HG03280 (cell line): ENCODE data around the gene ARHGEF38.
A peak's percentile ranks its signal among the peaks of the same experiment; 100 is the strongest.
"Not testable (repeated sequence)": the region's sequence is repeated elsewhere in the genome, so short reads cannot be mapped to it uniquely, and the experiment has no call there.

Experiments used
- ATAC-seq: cut with Tn5 transposase; IDR thresholded peaks from one replicate; pipeline ENCODE4 v1.9.1; 2021; ENCODE audit warnings: mild to moderate bottlenecking, moderate library complexity; ENCODE audit not compliant: unreplicated experiment

ARHGEF38 gene

DNA sequence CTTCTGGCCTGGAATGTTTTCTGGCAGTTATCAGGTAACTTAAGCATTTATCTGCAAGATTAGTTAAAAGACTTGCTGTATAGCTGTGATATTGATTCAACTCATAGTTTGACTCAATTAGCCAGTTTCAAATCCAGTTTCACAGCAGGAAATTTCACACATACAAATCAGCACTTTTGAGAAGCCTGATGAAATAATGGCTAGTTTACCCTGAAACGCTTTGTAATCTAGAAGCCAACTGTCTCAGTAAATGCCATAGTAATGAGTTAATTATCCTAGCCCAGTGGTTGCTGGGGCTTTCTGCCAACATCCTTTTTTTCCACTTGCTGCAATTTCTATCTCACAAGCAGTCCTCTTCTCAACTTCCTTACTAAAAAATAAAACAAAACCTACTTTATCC is 53.1 kb downstream of the ARHGEF38 start:
- no peak for ATAC-seq

GRCh38 chr4:105607876-105608275 is 55.5 kb downstream of the ARHGEF38 start:
- ATAC-seq: no peak

- ATAC-seq: not testable (repeated sequence)
Observed at GRCh38 chr4:105609819-105610218, 57.4 kb downstream of the ARHGEF38 start.

DNA sequence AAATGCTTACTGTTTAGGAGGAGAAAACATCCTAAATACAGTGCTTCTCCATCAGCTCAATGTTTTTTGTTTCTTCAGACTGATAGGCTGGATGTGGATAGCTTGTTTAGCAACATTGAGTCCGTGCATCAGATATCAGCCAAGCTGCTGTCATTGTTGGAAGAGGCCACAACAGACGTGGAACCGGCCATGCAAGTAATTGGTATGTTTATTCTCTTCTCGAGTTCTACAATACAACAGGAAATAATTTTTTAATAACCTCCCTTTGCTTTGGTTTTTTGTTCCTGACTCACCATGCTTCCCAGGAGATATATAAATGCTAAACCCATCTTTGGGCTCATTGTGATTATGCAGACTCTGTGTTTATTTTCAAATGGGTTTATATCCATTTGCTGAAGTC is 60.9 kb downstream of the ARHGEF38 start:
- ATAC-seq: no peak

DNA sequence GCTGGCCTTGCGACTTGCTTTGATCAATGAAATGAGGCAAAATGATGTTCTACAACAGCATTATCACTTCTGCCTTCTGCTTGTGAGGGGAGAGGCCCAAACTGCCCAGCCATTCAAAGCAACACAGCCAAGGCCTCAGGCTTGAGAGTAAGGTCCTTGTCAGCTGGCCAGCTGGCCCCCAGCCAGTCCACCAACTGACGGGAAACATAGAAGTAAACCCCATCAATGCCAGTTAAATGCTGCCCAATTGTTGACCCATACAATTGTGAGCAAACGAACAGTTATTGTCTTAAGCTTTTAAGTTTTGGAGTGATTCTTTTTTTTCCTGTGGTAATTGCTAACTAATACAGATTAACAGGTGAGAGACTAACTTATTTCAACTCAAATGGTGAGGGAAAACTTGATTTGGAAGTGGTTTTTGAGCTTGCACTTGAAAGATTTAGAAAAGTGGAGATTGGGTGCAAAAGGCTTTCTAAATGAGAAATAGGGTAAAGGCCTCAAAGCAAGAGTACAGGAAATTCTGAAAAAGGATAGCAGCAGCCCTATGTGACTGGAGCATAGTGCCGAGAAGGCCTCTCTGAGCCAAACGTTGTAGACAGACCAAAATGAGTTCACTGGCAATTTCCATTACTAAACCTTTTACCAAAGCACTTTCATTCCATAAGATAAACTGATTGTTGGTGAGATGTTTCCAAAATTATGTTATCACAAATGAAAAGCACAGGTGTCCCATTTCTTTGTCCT is 66.9 kb downstream of the ARHGEF38 start:
- ATAC-seq: no peak

DNA sequence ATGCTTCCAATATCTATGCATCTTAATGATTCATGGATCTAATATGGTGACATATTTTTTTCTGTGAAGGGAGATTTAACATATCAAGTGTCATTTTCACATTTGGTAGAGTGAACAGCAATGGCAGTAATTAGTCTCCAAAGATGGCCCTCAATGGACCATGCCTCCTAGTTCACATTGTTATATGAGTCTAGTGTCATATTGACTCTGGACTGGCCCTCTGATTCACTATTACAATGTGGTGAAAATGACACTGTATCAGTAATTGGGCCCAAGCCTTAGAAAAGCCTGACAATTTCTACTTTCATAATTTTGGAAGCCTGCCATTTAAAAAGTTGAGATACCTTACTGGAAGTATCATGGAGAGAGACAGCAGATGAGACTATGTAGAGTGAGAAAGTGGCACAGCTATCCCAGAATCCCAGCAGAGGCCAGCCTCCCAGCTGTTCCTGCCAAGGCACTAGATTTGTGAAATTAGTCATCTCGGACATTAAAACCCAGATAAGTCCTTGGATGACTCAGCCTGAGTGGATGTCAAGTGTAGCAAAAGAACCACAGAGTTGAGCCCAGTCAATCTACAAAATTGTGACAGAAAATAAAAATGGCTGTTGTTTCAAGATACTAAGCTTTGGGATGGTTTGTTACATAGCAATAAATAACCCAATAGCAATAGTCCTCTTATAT is 68.4 kb downstream of the ARHGEF38 start:
- ATAC-seq: peak; percentile 42

DNA sequence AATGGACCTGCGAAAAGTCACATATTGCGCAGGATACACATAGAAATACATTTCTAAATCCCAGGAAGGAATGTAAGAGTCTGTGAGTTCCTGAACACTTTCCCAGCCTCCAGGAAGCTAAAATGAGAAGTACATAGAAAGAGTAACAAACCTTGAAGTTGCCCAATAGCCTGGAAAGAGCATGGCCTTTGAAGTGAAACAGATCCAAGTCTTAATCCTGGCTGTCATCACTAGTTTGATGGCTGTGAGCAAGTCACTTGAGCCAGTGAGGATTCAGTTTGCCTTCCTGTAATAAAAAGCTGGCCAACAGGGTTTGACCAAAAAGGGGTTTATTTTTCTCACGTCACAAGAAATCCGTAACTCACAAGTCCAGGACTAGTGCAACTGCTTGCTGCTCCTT is 69.8 kb downstream of the ARHGEF38 start:
- ATAC-seq: no peak

- ATAC-seq: no peak
Observed at GRCh38 chr4:105623099-105623498, 70.7 kb downstream of the ARHGEF38 start.

GRCh38 chr4:105624530-105624929 is 72.1 kb downstream of the ARHGEF38 start:
- ATAC-seq: peak; percentile 42

DNA sequence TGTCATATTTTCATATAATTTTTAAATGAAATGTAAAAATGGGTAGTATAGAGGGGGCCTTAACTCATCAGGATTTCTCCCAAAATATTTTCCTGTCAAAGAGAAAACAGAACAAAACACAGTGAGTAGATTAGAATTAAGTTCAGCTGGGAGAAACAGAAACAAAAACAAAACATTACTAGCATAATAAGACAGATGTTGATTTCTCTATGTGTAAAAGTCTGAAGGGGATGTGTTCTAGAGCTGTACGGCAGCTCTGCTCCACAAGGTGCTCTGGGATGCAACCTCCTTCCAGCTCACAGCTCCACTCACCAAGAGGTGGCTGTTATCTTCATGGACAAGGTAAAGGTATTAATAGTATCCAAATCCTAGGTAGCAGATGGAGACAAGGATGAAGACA is 72.8 kb downstream of the ARHGEF38 start:
- no peak for ATAC-seq

- ATAC-seq: no peak
Observed at GRCh38 chr4:105626846-105627245, 74.4 kb downstream of the ARHGEF38 start.

DNA sequence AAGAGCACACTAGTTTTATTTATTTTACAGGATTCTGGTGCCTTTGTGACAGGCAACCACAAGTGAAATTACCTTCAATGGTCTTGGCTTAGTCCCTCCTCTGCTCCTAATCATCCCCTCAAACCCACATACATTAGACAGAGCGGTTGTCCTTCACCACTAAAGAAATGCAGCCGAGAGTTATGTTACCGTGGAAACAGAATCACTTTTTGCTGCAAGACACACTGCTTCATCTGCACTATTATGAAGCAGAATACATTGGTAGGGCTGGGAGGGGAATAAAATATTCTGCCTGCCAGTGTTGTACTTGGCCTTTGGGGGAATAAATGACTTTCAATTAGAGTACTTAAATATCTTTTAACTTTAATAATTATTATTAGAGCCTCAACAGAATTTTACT is 75.2 kb downstream of the ARHGEF38 start:
- ATAC-seq: no peak

- no peak for ATAC-seq
Observed at GRCh38 chr4:105630670-105631655, 78.5 kb downstream of the ARHGEF38 start.

DNA sequence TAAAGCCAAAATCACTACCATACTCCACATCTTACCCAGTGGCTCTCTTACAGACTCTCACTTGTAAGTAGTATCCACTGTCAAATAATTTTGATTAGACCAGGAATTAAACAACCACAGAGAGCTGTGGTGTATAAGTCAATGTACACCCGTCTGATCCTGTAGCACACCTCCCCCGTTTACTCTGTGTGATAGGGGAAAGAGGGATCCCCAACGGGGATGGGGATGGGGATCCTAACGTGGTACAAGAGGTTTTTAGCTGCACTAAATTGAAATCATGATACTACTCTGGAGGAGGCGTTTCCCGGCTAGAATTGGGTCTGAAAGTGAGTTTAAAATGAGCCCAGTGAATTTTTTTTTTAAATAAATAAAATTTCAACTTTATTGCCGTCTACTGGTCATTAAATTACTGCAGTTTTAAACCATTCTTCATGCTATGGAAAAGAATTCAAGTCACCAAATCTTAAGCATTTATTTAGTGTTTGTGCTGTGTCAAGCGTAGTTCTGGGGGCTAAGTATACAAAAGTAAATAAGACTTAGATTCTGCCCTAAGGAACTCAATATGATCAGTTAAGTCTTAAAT is 79.5 kb downstream of the ARHGEF38 start:
- ATAC-seq: no peak

- ATAC-seq: peak; percentile 35
Observed at GRCh38 chr4:105632599-105632998, 80.2 kb downstream of the ARHGEF38 start.

DNA sequence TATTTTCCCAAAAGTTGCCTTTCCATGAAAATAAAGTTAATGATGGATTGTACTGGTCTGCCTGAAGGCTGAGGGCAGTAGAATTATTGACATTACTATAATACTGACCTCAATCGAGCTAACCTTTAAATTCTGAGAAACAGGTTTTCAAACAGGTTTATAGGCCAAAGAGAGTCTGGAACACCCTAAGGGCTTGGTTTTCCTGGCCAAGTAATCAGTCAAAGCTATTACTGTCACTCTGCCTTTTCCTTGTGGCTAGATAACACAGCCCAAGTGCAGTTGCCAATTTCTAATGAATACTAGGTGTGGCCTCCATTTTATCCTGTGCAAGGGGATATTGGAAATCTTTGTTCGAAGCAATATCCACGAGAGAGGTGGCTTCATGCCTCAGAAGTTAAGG is 80.8 kb downstream of the ARHGEF38 start:
- ATAC-seq: no peak

DNA sequence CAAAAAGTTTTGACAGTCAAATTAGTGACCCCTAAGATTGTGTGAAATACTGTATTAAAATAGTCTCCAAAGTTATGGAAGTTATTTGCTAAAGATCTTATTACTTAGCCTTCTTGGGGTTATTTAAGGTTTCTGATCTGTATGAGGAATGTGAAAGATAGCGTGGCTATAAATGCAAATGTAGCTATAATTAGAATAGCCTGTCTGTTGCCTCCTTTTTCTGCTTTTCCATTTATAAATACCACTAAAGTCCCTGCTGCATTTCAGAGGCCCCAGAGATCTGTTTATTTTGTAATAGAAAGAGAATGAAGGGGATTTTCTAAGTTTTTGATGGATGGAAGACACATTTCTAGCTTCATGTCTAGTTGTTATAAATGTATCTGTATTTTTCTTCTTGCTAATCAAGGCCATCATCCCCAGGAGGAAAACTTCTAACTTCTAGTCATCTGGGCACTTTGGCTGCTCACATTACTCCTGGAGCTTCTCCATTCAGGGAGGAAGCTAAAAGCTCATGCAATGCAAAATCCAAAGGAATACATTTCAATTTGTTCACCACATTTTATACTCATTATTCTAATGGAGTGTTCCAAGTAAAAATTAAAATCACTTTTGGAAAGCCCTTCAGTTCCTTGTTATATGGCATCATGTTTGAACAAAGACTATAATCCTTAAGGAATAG is 82.1 kb downstream of the ARHGEF38 start:
- ATAC-seq: no peak

DNA sequence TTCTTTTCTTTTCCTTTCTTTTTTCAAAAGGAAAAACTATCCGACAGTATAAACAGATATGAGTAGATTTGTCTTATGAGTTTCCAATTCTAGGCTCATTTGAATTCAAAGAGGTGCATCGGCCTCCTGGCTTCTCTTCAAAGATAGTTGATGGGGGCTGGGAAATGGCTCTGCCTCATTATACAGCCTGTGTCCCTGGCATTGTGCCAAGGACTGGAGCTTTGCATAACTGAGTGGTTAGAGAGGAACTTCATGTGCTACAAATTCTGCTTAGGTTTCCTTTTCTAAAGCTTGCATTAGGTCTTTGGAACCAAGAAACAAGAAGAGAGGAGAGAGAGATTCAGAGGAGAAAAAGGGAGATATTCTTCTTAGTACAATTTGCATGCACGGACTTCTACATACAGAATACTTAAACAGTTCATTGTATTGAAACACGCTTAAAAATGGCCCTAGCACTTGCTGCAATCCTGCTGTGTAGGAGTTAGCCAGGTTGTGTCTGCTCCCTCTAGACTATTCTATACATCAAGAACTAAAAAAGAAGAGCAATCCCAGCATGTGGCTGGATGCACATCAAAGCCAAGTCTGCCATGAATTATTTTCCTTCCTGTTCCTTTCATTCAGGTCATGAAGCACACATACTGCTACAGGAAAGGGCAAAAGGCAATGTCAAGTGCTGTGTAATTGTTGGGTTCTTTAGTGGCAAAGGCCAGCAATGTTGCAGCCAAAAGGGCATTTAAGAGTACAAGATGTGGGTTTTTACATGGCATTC is 85.2 kb downstream of the ARHGEF38 start:
- peak; percentile 81 for ATAC-seq

DNA sequence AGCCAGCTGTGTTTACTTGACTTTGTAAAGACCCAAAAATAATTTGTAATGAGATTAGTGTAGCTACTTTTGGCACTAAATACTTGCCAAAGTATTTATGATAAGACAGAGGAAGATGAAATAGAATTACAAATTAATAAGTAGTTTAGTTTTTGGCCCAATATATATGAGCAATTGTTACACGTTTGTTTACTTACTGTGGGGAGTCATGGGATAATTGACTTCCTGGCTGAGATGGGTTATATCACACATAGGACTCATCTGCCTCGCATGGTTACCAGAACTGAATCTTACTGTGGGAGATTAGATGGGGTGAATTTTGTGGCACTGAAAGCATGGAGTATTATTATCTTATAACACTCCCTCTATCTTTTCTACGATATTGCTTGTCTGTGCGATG is 89.4 kb downstream of the ARHGEF38 start:
- no peak for ATAC-seq

GRCh38 chr4:105644257-105644656 is 91.8 kb downstream of the ARHGEF38 start:
- no peak for ATAC-seq
